H9 (cell line): ENCODE data around the gene ATL1. TPM values are rescaled to one million over a fixed set of nuclear protein-coding genes. Genes with fewer than 3 reads are reported as not detected.
A peak's percentile ranks its signal among the peaks of the same experiment; 100 is the strongest.

Experiments
- DNase-seq: peaks from one replicate; pipeline ENCODE4 v3.0.0-alpha.2; 2017
- H2AFZ ChIP-seq: one replicate; pipeline ENCODE4 v1.6.1; 2013; ENCODE audit warnings: mild to moderate bottlenecking, low read length, control low read depth, moderate library complexity
- H2AK5ac ChIP-seq: 2 replicates; pipeline ENCODE4 v1.6.1; 2013; ENCODE audit warnings: low read length, control low read depth, mixed read lengths; ENCODE audit not compliant: insufficient read length
- H2BK120ac ChIP-seq: one replicate; pipeline ENCODE4 v1.6.1; 2013; ENCODE audit warnings: low read depth, mild to moderate bottlenecking, low read length, control low read depth, inconsistent platforms; ENCODE audit not compliant: poor library complexity, severe bottlenecking
- H2BK12ac ChIP-seq: 2 replicates; pipeline ENCODE4 v1.6.1; 2013; ENCODE audit warnings: low read length, control low read depth, mixed read lengths, low read depth; ENCODE audit not compliant: insufficient read length
- H2BK15ac ChIP-seq: 2 replicates; pipeline ENCODE4 v1.6.1; 2013; ENCODE audit warnings: low read depth, low read length, control low read depth
- H2BK20ac ChIP-seq: one replicate; pipeline ENCODE4 v1.6.1; 2013; ENCODE audit warnings: low read depth, mild to moderate bottlenecking, low read length, control low read depth, inconsistent platforms; ENCODE audit not compliant: poor library complexity, severe bottlenecking
- H2BK5ac ChIP-seq: 2 replicates; pipeline ENCODE4 v1.6.1; 2013; ENCODE audit warnings: low read length, control low read depth, mixed read lengths; ENCODE audit not compliant: insufficient read length
- H3K14ac ChIP-seq: 2 replicates; pipeline ENCODE4 v1.6.1; 2013; ENCODE audit warnings: low read length, control low read depth; ENCODE audit not compliant: insufficient read depth
- H3K18ac ChIP-seq: 2 replicates; pipeline ENCODE4 v1.6.1; 2013; ENCODE audit warnings: low read depth, mild to moderate bottlenecking, mixed read lengths, low read length, control low read depth; ENCODE audit not compliant: insufficient read length
- H3K23ac ChIP-seq: 2 replicates; pipeline ENCODE4 v1.6.1; 2013; ENCODE audit warnings: low read length, control low read depth, mixed read lengths, low read depth; ENCODE audit not compliant: insufficient read length
- H3K23me2 ChIP-seq: 2 replicates; pipeline ENCODE4 v1.6.1; 2013; ENCODE audit warnings: low read depth, mild to moderate bottlenecking, mixed read lengths, low read length, control low read depth; ENCODE audit not compliant: insufficient read length, poor library complexity, severe bottlenecking
- H3K27ac ChIP-seq: 2 replicates; pipeline ENCODE4 v1.5.1; 2013; ENCODE audit warnings: low read length, control low read depth, mixed read lengths, low read depth; ENCODE audit not compliant: insufficient read length
- H3K27me3 ChIP-seq: 2 replicates; pipeline ENCODE4 v1.6.1; 2013; ENCODE audit warnings: low read length, control low read depth, inconsistent platforms; ENCODE audit not compliant: insufficient read depth
- H3K4ac ChIP-seq: 2 replicates; pipeline ENCODE4 v1.6.1; 2013; ENCODE audit warnings: low read depth, mild to moderate bottlenecking, control low read depth, inconsistent platforms, low read length, moderate library complexity
- H3K4me1 ChIP-seq: 2 replicates; pipeline ENCODE4 v1.6.1; 2013; ENCODE audit warnings: low read length, control low read depth, inconsistent platforms; ENCODE audit not compliant: insufficient read depth
- H3K4me2 ChIP-seq: 2 replicates; pipeline ENCODE4 v1.6.1; 2013; ENCODE audit warnings: low read length, control low read depth, mixed read lengths; ENCODE audit not compliant: insufficient read length, insufficient read depth
- H3K56ac ChIP-seq: 2 replicates; pipeline ENCODE4 v1.6.1; 2013; ENCODE audit warnings: low read depth, mild to moderate bottlenecking, mixed read lengths, low read length, control low read depth; ENCODE audit not compliant: insufficient read length
- H3K79me1 ChIP-seq: 2 replicates; pipeline ENCODE4 v1.6.1; 2013; ENCODE audit warnings: low read depth, mild to moderate bottlenecking, moderate library complexity, low read length, control low read depth, inconsistent platforms; ENCODE audit not compliant: insufficient read depth, poor library complexity, severe bottlenecking
- H3K79me2 ChIP-seq: 2 replicates; pipeline ENCODE4 v1.6.1; 2013; ENCODE audit warnings: low read length, control low read depth, inconsistent platforms; ENCODE audit not compliant: insufficient read depth
- H3K9ac ChIP-seq: 2 replicates; pipeline ENCODE4 v1.6.1; 2013; ENCODE audit warnings: low read length, control low read depth, mixed read lengths; ENCODE audit not compliant: insufficient read length; ENCODE audit errors: extremely low read depth
- H3K9me3 ChIP-seq: one replicate; pipeline ENCODE4 v1.6.1; 2013; ENCODE audit warnings: low read depth, low read length, inconsistent platforms; ENCODE audit not compliant: control insufficient read depth
- H3T11ph ChIP-seq: one replicate; pipeline ENCODE4 v1.6.1; 2013; ENCODE audit warnings: mild to moderate bottlenecking, low read length, control low read depth, inconsistent platforms
- H4K20me1 ChIP-seq: one replicate; pipeline ENCODE4 v1.6.1; 2013; ENCODE audit not compliant: control insufficient read depth, insufficient read length, insufficient read depth
- H4K5ac ChIP-seq: 2 replicates; pipeline ENCODE4 v1.6.1; 2013; ENCODE audit warnings: low read depth, mild to moderate bottlenecking, mixed read lengths, low read length, control low read depth; ENCODE audit not compliant: insufficient read length
- H4K8ac ChIP-seq: replicated peaks from 2 replicates; pipeline ENCODE4 v1.6.1; 2013; ENCODE audit warnings: low read length, control low read depth, mixed read lengths, low read depth; ENCODE audit not compliant: insufficient read length
- H4K91ac ChIP-seq: 2 replicates; pipeline ENCODE4 v1.6.1; 2013; ENCODE audit warnings: low read depth, mild to moderate bottlenecking, moderate library complexity, mixed read lengths, low read length, control low read depth; ENCODE audit not compliant: insufficient read length
- H3K27ac Mint-ChIP-seq, 3 experiments: 2 replicates in 2 of 3; 3 replicates in 1 of 3; pipeline ENCODE4 v1.8.0; 2020 to 2021; ENCODE audit warnings: mixed read lengths in 3 of 3, mild to moderate bottlenecking in 1 of 3, moderate library complexity in 1 of 3
- H3K27me3 Mint-ChIP-seq: 2 replicates; pipeline ENCODE4 v1.8.0; 2021; ENCODE audit warnings: low read depth, mild to moderate bottlenecking, moderate library complexity, mixed read lengths
- H3K36me3 Mint-ChIP-seq, 3 experiments: 2 replicates in 2 of 3; 3 replicates in 1 of 3; pipeline ENCODE4 v1.8.0; 2020 to 2021; ENCODE audit warnings: low read depth in 3 of 3, mixed read lengths in 3 of 3; ENCODE audit not compliant: insufficient read depth in 1 of 3
- H3K4me1 Mint-ChIP-seq, 2 experiments: 2 replicates each; pipeline ENCODE4 v1.8.0; 2020; ENCODE audit warnings: mixed read lengths in 2 of 2
- H3K4me3 Mint-ChIP-seq, 2 experiments: 2 replicates in 1 of 2; 3 replicates in 1 of 2; pipeline ENCODE4 v1.8.0; 2020 to 2021; ENCODE audit warnings: mild to moderate bottlenecking in 2 of 2, mixed read lengths in 2 of 2, moderate library complexity in 1 of 2
- H3K9me3 Mint-ChIP-seq, 2 experiments: 2 replicates in 1 of 2; 3 replicates in 1 of 2; pipeline ENCODE4 v1.8.0; 2020; ENCODE audit warnings: mild to moderate bottlenecking in 2 of 2, mixed read lengths in 2 of 2, moderate library complexity in 1 of 2
- WGBS: extraction: QIAGEN DNeasy Blood & Tissue Kit; methylation state at CpG from one replicate; pipeline ENCODE4 v1.1.7; 2013; ENCODE audit warnings: missing lambda C conversion rate, low lambda C conversion rate, mixed read lengths; ENCODE audit not compliant: insufficient read length; ENCODE audit errors: extremely low coverage; 5-methylcytosine and 5-hydroxymethylcytosine counted together
- total RNA-seq: library from RNA; stranded (reverse); gene quantifications from 2 replicates; pipeline ENCODE4 v1.2.1, GENCODE V29; 2021
- TF ChIP-seq, protein P1 (sequence below): fragments of 200-600 bp; sonication (generic); conservative IDR thresholded peaks from 3 replicates; pipeline ENCODE4 v1.8.0; 2021; ENCODE audit warnings: antibody characterized with exemption, mild to moderate bottlenecking

The ATL1 gene
- total RNA-seq, 1 experiment from 2014 or later, result 3.0 TPM

DNA sequence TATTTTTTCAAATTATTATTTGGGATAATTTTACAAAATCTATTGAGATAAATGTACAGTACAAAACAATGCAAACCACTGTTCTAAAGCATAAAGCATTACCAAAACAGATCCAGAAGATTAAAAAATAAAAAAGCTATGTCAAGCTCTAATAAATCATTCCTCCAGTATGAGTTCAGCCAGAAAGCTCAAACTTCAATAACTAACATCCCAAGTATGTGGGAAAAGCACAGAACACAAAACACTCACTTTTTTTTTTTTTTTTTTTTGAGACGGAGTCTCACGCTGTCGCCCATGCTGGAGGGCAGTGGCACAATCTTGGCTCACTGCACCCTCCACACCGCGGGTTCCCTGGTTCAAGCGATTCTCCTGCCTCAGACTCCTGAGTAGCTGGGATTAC, 96.8 kb downstream of the ATL1 start:
- H3K4me3 Mint-ChIP-seq, result no peak overlapping the region
- Histone ChIP-seq H4K91ac (no peak overlapping the region), H2BK5ac (no peak overlapping the region), H3K79me2 (peaks cover 12% of the 10 kb centered on the region; the same call in 1 of the 2 replicates), H2AFZ (no peak overlapping the region), H2BK15ac (no peak overlapping the region), H2BK20ac (no peak overlapping the region), H3K18ac (no peak overlapping the region), H3K4ac (no peak overlapping the region), H3K23me2 (no peaks in the 10 kb centered on the region), H2BK12ac (no peak overlapping the region), H3K9me3 (no peaks in the 10 kb centered on the region), H4K5ac (no peak overlapping the region), H3K4me2 (no peak overlapping the region), H2AK5ac (no peak overlapping the region), H3K9ac (no peak overlapping the region), H3K14ac (no peak overlapping the region), H3K79me1 (peaks cover 8% of the 10 kb centered on the region), H3K27me3 (no peaks in the 10 kb centered on the region), H3K4me1 (no peaks in the 10 kb centered on the region), H3K23ac (no peak overlapping the region), H4K20me1 (no peaks in the 10 kb centered on the region), H4K8ac (no peak overlapping the region), H3K27ac (no peak overlapping the region), H3T11ph (no peak overlapping the region), H2BK120ac (no peak overlapping the region), H3K56ac (no peak overlapping the region)
- H3K27ac Mint-ChIP-seq, result peak overlapping the region in 2 of 3 experiments; percentile 35 to 99; a peak in 2 of 7 replicates
- no CpG with 5 or more reads among the region's 6 CpGs for WGBS
- H3K9me3 Mint-ChIP-seq, result peaks cover 0 to 2% of the 10 kb centered on the region in 2 experiments; a peak in 2 of 5 replicates
- H3K27me3 Mint-ChIP-seq, result no peaks in the 10 kb centered on the region
- TF ChIP-seq, protein P1, sequence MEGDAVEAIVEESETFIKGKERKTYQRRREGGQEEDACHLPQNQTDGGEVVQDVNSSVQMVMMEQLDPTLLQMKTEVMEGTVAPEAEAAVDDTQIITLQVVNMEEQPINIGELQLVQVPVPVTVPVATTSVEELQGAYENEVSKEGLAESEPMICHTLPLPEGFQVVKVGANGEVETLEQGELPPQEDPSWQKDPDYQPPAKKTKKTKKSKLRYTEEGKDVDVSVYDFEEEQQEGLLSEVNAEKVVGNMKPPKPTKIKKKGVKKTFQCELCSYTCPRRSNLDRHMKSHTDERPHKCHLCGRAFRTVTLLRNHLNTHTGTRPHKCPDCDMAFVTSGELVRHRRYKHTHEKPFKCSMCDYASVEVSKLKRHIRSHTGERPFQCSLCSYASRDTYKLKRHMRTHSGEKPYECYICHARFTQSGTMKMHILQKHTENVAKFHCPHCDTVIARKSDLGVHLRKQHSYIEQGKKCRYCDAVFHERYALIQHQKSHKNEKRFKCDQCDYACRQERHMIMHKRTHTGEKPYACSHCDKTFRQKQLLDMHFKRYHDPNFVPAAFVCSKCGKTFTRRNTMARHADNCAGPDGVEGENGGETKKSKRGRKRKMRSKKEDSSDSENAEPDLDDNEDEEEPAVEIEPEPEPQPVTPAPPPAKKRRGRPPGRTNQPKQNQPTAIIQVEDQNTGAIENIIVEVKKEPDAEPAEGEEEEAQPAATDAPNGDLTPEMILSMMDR, result no peak
- peaks cover 24 to 33% (median 29%) of the 10 kb centered on the region in 3 experiments for H3K36me3 Mint-ChIP-seq
- peaks cover 31% of the 10 kb centered on the region in 2 experiments for H3K4me1 Mint-ChIP-seq
- DNase-seq, result no peak
